ENCODE results near the gene MVB12B. TPM values are rescaled to one million over a fixed set of nuclear protein-coding genes. Genes with fewer than 3 reads are reported as not detected.

The MVB12B gene
- total and polyA plus RNA-seq, 2 of the 13 experiments (the other 11 are each of a cell fraction or from before 2014, with no cell fraction given), result 12.1 to 30.1 TPM

DNA sequence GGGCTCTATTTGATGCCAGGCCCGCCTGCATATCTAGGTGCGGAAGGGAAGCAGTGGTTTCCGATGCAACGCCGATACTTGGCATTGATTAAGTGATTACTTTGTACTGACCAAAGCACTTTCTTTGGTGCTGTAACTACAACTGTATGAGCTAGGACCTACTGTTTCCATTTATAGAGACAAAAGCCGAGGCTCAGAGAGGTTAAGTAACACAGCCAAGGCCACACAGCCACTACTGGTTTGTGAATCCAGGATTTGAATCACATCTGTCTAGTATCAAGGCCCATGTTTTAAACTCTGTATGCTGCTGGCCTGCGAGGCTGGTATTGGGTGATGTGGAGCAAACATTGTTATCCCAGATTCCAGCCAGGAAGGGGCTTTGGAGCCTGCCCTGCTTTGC lies 41.4 kb downstream of the MVB12B start:
- 100% methylated on average over 7 of the region's 7 CpGs for WGBS (ENCODE audit: low lambda C conversion rate)
- intact Hi-C loops (cut with micrococcal nuclease; ENCODE audit: unreplicated experiment) (no loop called here), in situ Hi-C loops (cut with HindIII; ENCODE audit: extremely low pct_ligation_motif_present, low pct_unique_long_range_greater_than_20kb) (no loop called here)
- H3K4me2 ChIP-seq (ENCODE audit: low read depth, low read length), result no peak overlapping the region
- no peaks in the 10 kb centered on the region for H3K9me3 ChIP-seq (ENCODE audit: low read length)
- no peak for ATAC-seq
- H3K36me3 ChIP-seq (replicated peaks in 1 of 2; ENCODE audit: control insufficient read depth in 1 of 2, insufficient read depth in 2 of 2, low read length in 2 of 2), result peaks cover 2 to 4% of the 10 kb centered on the region in 2 experiments; a peak in 3 of 5 replicates
- no peak overlapping the region for H3K4me3 ChIP-seq (replicated peaks in 1 of 3; ENCODE audit: insufficient read depth in 1 of 3, low read depth in 2 of 3, low read length in 3 of 3)
- CTCF ChIA-PET (ENCODE audit: low intra/inter-chr PET ratio, low total read pairs), result no interaction called here
- H3K4me1 ChIP-seq (ENCODE audit: insufficient read depth, low read length), result peaks cover 29% of the 10 kb centered on the region
- no peak overlapping the region for H3K9ac ChIP-seq (ENCODE audit: insufficient read depth, low read depth, low read length)
- no peak overlapping the region for H2AFZ ChIP-seq (ENCODE audit: low read length)
- H4K20me1 ChIP-seq (ENCODE audit: insufficient read depth, low read length), result no peaks in the 10 kb centered on the region
- no peak for TF ChIP-seq ARID3A (IDR thresholded peaks at IDR 0.05; ENCODE audit: low read depth, low read length)
- TF ChIP-seq ZFP37 (CRISPR knock-in tag; IDR thresholded peaks at IDR 0.05; ENCODE audit: borderline replicate concordance), result no peak
- TF ChIP-seq ZMYM3 (CRISPR knock-in tag; IDR thresholded peaks at IDR 0.05), result 0 out of 2 replicates have a peak, but pooled peaks have one; percentile 27
- TF ChIP-seq ZNF234 (CRISPR knock-in tag; conservative IDR thresholded peaks at IDR 0.05), result no peak
- no peak for TF ChIP-seq ZNF430 (CRISPR knock-in tag; IDR thresholded peaks at IDR 0.05)
- TF ChIP-seq ZNF768 (CRISPR knock-in tag; IDR thresholded peaks at IDR 0.05), result peak; percentile 87; the same call in 1 of the 2 replicates
- BruUV-seq (replicated peaks), result no TSS peak
- H3K27ac ChIP-seq (ENCODE audit: extremely low read length, insufficient read depth, low read length), result no peak overlapping the region
- DNase-seq (ENCODE audit: low spot score), result no peak
- FAIRE-seq, result no peak
- no peaks in the 10 kb centered on the region for H3K27me3 ChIP-seq (ENCODE audit: control insufficient read depth in 1 of 2, insufficient read depth in 2 of 2, low read length in 2 of 2)
- H3K79me2 ChIP-seq (ENCODE audit: insufficient read depth, low read length), result peaks cover 36% of the 10 kb centered on the region
- POLR2A ChIA-PET, result interaction anchor here (1.2 kb wide), 1 partner anchor 32 kb away, joined by 3 read pairs; no protein-coding TSS in a partner anchor
